ENCODE measurements around the gene MTHFD2L.

DNA sequence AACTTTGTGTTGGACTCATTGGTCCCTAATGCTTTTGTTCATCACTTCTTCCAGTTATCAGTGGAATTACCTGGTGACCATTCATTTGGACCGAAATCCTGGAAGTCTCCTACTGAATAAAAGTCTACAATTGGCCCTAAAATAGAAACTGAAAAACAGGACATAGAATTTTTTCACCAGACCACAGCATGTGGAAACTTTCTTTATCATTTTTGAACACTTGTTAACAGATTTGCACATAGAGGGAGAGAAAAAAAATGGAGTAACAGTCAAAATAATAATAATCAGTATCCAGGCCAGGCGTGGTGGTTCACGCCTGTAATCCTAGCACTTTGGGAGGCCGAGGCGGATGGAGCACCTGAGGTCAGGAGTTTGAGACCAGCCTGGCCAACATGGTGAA, 157.5 kb downstream of the MTHFD2L start:
- TF ChIP-seq, protein P1, sequence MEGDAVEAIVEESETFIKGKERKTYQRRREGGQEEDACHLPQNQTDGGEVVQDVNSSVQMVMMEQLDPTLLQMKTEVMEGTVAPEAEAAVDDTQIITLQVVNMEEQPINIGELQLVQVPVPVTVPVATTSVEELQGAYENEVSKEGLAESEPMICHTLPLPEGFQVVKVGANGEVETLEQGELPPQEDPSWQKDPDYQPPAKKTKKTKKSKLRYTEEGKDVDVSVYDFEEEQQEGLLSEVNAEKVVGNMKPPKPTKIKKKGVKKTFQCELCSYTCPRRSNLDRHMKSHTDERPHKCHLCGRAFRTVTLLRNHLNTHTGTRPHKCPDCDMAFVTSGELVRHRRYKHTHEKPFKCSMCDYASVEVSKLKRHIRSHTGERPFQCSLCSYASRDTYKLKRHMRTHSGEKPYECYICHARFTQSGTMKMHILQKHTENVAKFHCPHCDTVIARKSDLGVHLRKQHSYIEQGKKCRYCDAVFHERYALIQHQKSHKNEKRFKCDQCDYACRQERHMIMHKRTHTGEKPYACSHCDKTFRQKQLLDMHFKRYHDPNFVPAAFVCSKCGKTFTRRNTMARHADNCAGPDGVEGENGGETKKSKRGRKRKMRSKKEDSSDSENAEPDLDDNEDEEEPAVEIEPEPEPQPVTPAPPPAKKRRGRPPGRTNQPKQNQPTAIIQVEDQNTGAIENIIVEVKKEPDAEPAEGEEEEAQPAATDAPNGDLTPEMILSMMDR (IDR thresholded peaks at IDR 0.05; ENCODE audit: insufficient read depth, low read depth, low read length): no peak
- no peak for TF ChIP-seq EZH2 (IDR thresholded peaks at IDR 0.05; ENCODE audit: insufficient read depth, low read length)
